Transverse colon (tissue), 4 donors: ENCODE results near the gene ATG9A. TPM values are rescaled to one million over a fixed set of nuclear protein-coding genes. Genes with fewer than 3 reads are reported as not detected.
A peak's percentile ranks its signal among the peaks of the same experiment; 100 is the strongest.

Source experiments
- DNase-seq: peaks from one replicate; pipeline ENCODE4 v3.0.0-alpha.2; 2019
- H3K27ac ChIP-seq, 4 donors: fragments of 200-600 bp; sonication (generic); 2 replicates each; pipeline ENCODE4 v1.5.1; 2016 to 2018; ENCODE audit warnings: inconsistent platforms in 4 of 4
- H3K27me3 ChIP-seq: fragments of 200-600 bp; sonication (generic); 2 replicates; pipeline ENCODE4 v1.5.1; 2017; ENCODE audit warnings: inconsistent platforms
- H3K36me3 ChIP-seq, 4 donors: fragments of 200-600 bp; sonication (generic); 2 replicates each; pipeline ENCODE4 v1.5.1; 2017 to 2019; ENCODE audit warnings: inconsistent platforms in 4 of 4
- H3K4me1 ChIP-seq, 4 donors: fragments of 200-600 bp; sonication (generic); 2 replicates each; pipeline ENCODE4 v1.5.1; 2017 to 2020; ENCODE audit warnings: inconsistent platforms in 4 of 4
- H3K4me3 ChIP-seq, 4 donors: fragments of 200-600 bp; sonication (generic); 1 replicate in 1 of 4; 2 replicates in 3 of 4; pipeline versions ENCODE4 v1.5.1 to v1.6.1; 2017 to 2019; ENCODE audit warnings: inconsistent platforms in 4 of 4
- H3K9me3 ChIP-seq, 2 donors: fragments of 200-600 bp; sonication (generic); 2 replicates each; pipeline ENCODE4 v1.5.1; 2017 to 2019; ENCODE audit warnings: inconsistent platforms in 2 of 2
- CTCF ChIP-seq, 5 experiments: fragments of 200-600 bp in 3 of 5; fragments of 450-650 bp in 2 of 5; sonication (generic) in 3 of 5; IDR thresholded peaks; 1 replicate in 2 of 5; 2 replicates in 3 of 5; pipeline ENCODE4 v1.5.1; 2016 to 2017; ENCODE audit warnings: antibody characterized with exemption in 5 of 5, inconsistent platforms in 3 of 5, mild to moderate bottlenecking in 2 of 5, moderate library complexity in 1 of 5
- EP300 ChIP-seq: sonication (generic); formaldehyde crosslinking; IDR thresholded peaks from one replicate; pipeline ENCODE4 v1.6.1; 2017; ENCODE audit warnings: antibody characterized with exemption, low read depth
- POLR2A ChIP-seq: fragments of 450-650 bp; IDR thresholded peaks from one replicate; pipeline ENCODE4 v1.6.1; 2016; ENCODE audit warnings: antibody characterized with exemption, mild to moderate bottlenecking, moderate library complexity
- POLR2AphosphoS5 ChIP-seq, 3 donors: sonication (generic); formaldehyde crosslinking; IDR thresholded peaks; one replicate each; pipeline ENCODE4 v1.6.1; 2016; ENCODE audit warnings: antibody characterized with exemption in 3 of 3
- WGBS, 2 donors: methylation state at CpG; one replicate each; pipeline ENCODE4 v1.1.5; 2018; ENCODE audit warnings: low coverage in 1 of 2; 5-methylcytosine and 5-hydroxymethylcytosine counted together
- in situ Hi-C, 4 donors: fragments of 200-750 bp; cut with MboI; loops; one replicate each; pipeline versions ENCODE4 v1.15.0 to v1.15.1; 2017; ENCODE audit warnings: low sequenced_read_pairs in 3 of 4, low pct_ligation_motif_present in 1 of 4, low pct_unique_long_range_greater_than_20kb in 1 of 4
- intact Hi-C: fragments of 100-400 bp; cut with DNase I; formaldehyde crosslinking; loops from one replicate; pipeline ENCODE4 v1.15.1; 2023; ENCODE audit warnings: low total_unique reads
- total RNA-seq, 4 donors: library from RNA; depleted of rRNA; stranded (reverse); fragments of >200 nt; gene quantifications; one replicate each; pipeline ENCODE4 v1.1.0, GENCODE V29; 2016

Gene ATG9A
- total RNA-seq, 4 donors from 2014 or later, result 73.2 to 243 (median 82.7) TPM

- Histone ChIP-seq H3K4me3 (peak overlapping the region; percentile 78 to 90 (median 81)), H3K9me3 (no peaks in the 10 kb centered on the region), H3K36me3 (peaks cover 0 to 37% (median 17%) of the 10 kb centered on the region in 4 donors), H3K4me1 (peaks cover 18 to 36% (median 30%) of the 10 kb centered on the region in 4 donors), H3K27me3 (no peaks in the 10 kb centered on the region), H3K27ac (peak overlapping the region; percentile 92 to 98 (median 96))
- intact Hi-C loops (loop anchor here (10.0 kb wide), 2 partner anchors 64 to 66 kb away; partner anchors contain the start of gene NHEJ1), in situ Hi-C loops (no loop called here)
- WGBS, 2 donors, result 5% methylated on average over 10 of the region's 19 CpGs; no CpG with 5 or more reads in 1 of the 2 donors
- TF ChIP-seq EP300, result no peak
- no peak for TF ChIP-seq POLR2A
- no peak for TF ChIP-seq CTCF (IDR thresholded peaks at IDR 0.05)
- TF ChIP-seq POLR2AphosphoS5 (IDR thresholded peaks at IDR 0.05), result no peak
- DNase-seq, result no peak
Measured at GRCh38 chr2:219228911-219229304, 528 bp downstream of the ATG9A start.

- WGBS, 2 donors, result 45 to 79% methylated on average over 2 to 7 of the region's 7 CpGs
- H3K27me3 ChIP-seq, result no peaks in the 10 kb centered on the region
- peak overlapping the region; percentile 92 to 98 (median 96) for H3K27ac ChIP-seq
- intact Hi-C loops, result loop anchor here (10.0 kb wide), 2 partner anchors 63 to 67 kb away; partner anchors contain the start of gene NHEJ1
- no peaks in the 10 kb centered on the region for H3K9me3 ChIP-seq
- H3K36me3 ChIP-seq, result peaks cover 0 to 37% (median 17%) of the 10 kb centered on the region in 4 donors
- DNase-seq, result no peak
- H3K4me1 ChIP-seq, result peaks cover 18 to 36% (median 30%) of the 10 kb centered on the region in 4 donors
- in situ Hi-C loops, result no loop called here
- peak overlapping the region; percentile 78 to 90 (median 81) for H3K4me3 ChIP-seq
- no peak for TF ChIP-seq POLR2AphosphoS5 (IDR thresholded peaks at IDR 0.05)
- TF ChIP-seq POLR2A, result no peak
- no peak for TF ChIP-seq EP300
- TF ChIP-seq CTCF (IDR thresholded peaks at IDR 0.05), result no peak
Measured at GRCh38 chr2:219228041-219228910, 1.2 kb downstream of the ATG9A start.

GRCh38 chr2:219225350-219225749 lies 4.1 kb downstream of the ATG9A start:
- H3K36me3 ChIP-seq, result peaks cover 0 to 50% (median 25%) of the 10 kb centered on the region in 4 donors
- H3K27ac ChIP-seq, result no peak overlapping the region
- peaks cover 11 to 24% (median 20%) of the 10 kb centered on the region in 4 donors for H3K4me1 ChIP-seq
- no peak overlapping the region for H3K4me3 ChIP-seq
- TF ChIP-seq POLR2A, result no peak
- no peak for TF ChIP-seq POLR2AphosphoS5 (IDR thresholded peaks at IDR 0.05)
- no peak for TF ChIP-seq CTCF (IDR thresholded peaks at IDR 0.05)
- no peak for TF ChIP-seq EP300
- DNase-seq, result no peak
- 93% methylated on average over 3 of the region's 3 CpGs; no CpG with 5 or more reads in 1 of the 2 donors for WGBS, 2 donors
- H3K9me3 ChIP-seq, result no peaks in the 10 kb centered on the region
- no peaks in the 10 kb centered on the region for H3K27me3 ChIP-seq
- intact Hi-C loops, result loop anchor here (10.0 kb wide), 2 partner anchors 61 to 69 kb away; partner anchors contain the start of gene NHEJ1
- in situ Hi-C loops, result no loop called here

- WGBS, 2 donors, result 92 to 95% methylated on average over 4 to 26 of the region's 31 CpGs
- peaks cover 19 to 31% (median 27%) of the 10 kb centered on the region in 4 donors for H3K4me1 ChIP-seq
- no peak for DNase-seq
Measured at GRCh38 chr2:219223831-219224610, 5.4 kb downstream of the ATG9A start.

More at GRCh38 chr2:219223831-219224610, 5.4 kb downstream of the ATG9A start:
- TF ChIP-seq EP300, result no peak
- TF ChIP-seq POLR2A, result no peak
- no peak for TF ChIP-seq POLR2AphosphoS5 (IDR thresholded peaks at IDR 0.05)
- no peak for TF ChIP-seq CTCF (IDR thresholded peaks at IDR 0.05)
- H3K27me3 ChIP-seq, result no peaks in the 10 kb centered on the region
- peaks cover 0 to 55% (median 25%) of the 10 kb centered on the region in 4 donors for H3K36me3 ChIP-seq
- no peak overlapping the region for H3K4me3 ChIP-seq
- in situ Hi-C loops, result no loop called here
- H3K27ac ChIP-seq, result no peak overlapping the region
- no peaks in the 10 kb centered on the region for H3K9me3 ChIP-seq
- intact Hi-C loops, result loop anchor here (10.0 kb wide), 2 partner anchors 59 to 71 kb away; partner anchors contain the start of gene NHEJ1
